Embryonic facial prominence (tissue), 1 donor: Measurements from ENCODE around the gene HEG1.
"Not testable (repeated sequence)": the region's sequence is repeated elsewhere in the genome, so short reads cannot be mapped to it uniquely, and the experiment has no call there.

ENCODE experiments used
- DNase-seq: peaks from one replicate; pipeline ENCODE4 v3.0.0-alpha.2; 2016; ENCODE audit errors: extremely low spot score

HEG1 gene

DNA sequence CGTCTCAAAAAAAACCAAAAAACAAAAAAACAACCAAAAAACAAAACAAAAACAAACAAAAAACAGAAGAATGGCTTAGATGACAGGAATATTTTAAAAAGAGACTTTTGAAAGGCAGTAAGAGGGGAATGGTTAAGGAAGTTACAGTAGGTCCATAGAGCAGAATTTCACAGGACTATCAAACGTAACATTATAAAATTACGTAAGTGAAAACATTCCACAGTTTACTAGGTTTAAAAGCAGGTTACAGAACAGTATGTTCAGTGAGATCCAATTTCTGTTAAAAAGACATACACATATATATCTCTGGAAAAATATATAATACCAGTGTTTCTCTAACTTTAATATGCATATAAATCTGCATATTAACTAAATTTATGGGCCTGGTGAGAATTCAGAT, 71.0 kb downstream of the HEG1 start:
- DNase-seq: no peak

DNA sequence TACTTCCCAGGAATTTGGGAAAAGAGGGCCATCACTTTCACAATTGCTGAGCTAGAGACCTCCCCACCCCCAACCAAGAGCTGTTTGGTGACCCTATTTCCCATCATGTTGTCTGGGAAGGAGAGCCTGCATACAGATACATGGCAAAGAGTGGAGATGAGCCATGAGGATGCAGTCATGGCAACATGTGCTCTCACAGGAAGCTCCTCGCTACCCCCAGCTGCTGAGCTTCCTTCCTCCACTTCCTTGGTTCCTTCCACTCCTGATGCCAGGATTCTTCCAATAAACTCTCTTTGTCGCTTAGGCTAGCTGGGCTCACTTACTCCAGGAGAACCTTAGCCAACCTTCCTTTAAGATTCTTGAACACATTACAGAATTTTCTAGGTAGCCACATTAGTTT, 72.9 kb downstream of the HEG1 start:
- DNase-seq: no peak

DNA sequence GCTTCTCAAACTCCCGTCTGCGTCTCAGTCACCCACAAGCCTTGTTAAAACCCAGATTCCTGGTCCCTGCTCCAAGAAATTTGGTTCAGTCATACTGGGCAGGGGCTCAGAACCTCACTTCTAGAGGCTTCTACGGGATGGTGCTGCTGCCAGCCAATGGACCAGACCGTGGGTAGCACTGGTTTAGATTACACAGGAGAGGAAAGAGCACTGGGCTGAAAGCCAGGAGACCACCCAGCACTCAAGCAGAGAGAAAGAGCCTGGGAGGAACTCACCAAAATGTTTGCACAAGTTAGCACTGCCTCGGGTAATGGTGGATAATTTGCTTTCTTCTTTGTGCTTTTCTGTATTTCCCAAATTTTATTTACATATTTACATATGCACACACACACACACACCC, 74.3 kb downstream of the HEG1 start:
- peak; percentile 24 for DNase-seq

DNA sequence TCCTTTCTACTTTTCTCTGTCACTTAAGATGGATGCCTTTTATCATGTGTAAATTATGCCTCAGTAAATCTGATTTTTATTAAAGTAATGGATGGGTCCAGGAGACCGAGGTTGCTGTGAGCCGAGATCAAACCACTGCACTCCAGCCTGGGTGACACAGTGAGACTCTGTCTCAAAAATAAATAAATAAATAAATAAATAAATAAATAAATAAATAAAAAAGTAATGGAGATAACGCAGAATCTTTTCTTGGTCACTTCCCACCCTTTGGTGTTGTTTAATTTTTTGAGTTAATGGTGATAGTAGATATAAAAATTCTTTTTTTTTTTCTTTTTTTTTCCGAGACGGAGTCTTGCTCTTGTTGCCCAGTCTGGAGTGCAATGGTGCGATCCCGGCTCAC, 77.2 kb downstream of the HEG1 start:
- DNase-seq: no peak

DNA sequence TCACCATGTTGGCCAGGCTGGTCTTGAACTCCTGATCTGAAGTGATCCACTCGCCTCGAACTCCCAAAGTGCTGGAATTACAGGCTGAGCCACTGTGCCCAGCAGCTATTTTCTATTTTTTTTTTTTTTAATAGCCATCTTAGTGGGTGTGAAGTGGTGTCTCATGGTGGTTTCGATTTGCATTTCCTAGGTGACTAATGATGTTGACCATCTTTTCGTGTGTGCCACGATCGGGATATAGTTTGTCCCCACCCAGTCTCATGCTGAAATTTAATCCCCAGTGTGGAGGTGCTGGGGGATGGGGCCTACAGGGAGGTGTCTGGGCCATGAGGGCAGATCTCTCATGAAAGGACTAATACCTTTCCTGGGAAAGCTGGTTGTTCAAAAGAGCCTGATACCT, 79.4 kb downstream of the HEG1 start:
- DNase-seq: no peak

DNA sequence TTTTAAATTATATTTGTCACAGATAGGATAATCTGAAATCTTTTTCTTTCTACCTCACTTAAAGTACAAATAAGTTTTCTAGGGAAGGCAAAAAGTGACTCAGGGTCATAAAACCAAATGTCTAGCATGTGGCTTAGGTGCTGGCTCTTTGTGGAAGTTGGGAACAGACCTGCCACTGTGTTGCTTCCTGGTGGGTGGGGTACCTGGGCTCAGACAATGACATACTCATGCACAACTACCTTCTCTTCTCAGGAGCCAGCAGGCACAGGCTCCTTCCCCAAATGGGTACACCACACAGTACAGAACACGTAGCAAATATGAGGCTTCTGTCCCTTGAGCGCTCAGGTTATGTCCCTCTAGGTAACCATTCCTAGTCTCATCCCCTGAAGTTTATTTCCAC, 81.1 kb downstream of the HEG1 start:
- DNase-seq: no peak

DNA sequence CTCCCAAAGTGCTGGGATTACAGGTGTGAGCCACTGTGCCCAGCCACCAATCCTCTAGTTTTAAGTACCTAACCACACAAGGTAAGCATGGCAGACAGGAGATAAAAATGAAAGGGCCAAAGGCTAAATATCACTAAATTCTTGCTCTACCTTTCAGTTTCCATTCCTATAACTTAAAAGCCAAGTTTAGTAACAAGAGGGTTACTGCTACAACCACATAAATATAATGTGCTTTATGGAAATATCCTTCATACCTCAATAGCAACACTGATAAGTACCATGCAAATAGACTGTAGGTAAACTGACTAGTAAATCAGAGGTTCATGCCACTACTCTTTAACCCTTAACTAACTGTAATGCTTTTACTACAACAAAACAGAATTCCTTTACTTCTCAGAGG, 82.5 kb downstream of the HEG1 start:
- DNase-seq: no peak

DNA sequence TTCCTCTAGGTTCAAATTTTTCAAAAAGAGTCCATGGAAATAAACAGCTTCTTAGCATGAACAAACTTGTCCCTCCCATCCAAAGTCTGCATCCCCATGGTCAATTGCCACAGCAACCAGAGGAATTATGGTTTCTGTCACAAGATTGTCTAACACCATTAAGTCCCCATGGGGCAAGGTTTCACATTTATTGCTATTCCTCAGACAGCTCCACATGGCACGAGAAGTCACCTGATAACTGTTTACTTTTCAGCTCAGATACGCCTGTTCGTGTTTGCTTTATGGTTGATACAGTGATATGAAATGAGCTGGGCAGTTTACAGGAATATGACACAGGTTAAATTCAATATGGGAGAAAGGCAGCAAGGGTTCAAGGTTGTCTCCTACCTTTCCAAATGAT, 83.3 kb downstream of the HEG1 start:
- no peak for DNase-seq

DNA sequence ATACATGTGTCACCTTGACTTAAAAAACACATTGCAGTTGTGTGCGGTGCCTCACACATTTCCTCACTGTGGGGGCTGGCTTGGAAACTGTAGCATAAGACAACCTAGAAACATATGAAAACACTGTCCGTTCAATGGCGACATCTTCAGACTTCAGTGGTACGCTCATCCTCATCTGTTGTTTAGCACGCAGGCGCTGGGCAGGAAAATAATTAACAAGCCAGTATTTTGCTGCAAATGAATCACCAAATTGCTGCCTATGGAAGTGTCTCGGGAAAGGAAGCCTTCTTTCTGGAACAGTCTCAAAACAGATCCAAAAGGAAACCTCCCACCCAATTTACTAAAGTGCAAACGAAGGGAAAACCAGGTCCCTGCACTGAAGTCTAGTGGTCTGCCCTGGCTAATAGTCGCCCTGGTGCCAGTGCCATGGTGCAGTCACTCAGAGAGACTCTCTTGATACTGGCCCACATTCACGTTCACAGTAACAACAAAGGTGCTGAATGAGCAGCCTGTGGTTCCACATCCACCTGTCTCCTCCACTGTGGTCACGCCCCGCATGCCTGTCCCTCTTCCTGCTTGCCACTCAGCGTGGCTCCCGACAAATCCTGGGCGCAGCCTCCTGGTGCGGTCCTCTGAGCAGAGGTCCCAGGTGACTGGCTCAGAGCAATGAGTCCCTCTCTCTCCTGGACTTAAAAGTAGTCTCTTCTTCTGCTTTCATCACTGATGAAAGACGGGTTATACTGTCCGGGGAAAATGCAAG, 85.7 kb downstream of the HEG1 start:
- DNase-seq: no peak

DNA sequence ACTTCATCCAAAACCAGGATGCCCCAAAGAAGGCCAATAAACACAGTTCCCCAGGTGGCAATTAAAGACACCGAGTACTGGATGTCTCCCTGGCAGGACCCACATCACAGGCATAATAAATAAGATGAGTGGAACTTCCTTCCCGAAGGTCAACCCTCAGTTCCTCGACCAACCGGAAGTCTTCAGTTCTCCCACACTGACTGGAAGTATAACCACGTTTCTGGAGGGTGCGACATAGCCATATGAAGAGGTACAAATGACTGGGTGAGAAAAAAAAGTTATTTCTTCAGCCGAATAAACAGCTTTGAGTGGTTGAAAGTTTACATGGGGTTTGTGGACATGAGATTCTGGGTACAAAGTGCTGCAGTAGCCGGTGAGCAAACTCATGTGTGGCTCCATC, 86.6 kb downstream of the HEG1 start:
- DNase-seq: no peak

DNA sequence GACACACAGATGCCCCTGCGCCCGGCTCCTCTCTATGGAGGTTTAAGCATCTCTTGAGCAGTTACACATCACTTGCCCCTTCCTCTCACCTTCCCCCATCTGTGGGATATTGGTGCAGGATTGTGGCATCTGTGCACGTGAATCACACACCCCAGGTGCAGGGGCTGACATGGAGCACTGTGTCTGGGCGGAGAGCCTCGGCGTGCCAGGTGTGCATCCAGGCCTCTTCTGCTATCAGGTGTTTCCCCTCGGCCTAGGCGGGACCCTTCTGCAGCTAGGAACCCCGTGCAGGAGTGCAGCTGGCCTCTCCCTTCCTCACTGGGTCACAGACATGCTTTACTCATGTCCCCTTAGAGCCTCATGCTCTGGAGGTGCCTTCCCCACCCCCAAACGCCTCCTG, 87.8 kb downstream of the HEG1 start:
- DNase-seq: no peak

DNA sequence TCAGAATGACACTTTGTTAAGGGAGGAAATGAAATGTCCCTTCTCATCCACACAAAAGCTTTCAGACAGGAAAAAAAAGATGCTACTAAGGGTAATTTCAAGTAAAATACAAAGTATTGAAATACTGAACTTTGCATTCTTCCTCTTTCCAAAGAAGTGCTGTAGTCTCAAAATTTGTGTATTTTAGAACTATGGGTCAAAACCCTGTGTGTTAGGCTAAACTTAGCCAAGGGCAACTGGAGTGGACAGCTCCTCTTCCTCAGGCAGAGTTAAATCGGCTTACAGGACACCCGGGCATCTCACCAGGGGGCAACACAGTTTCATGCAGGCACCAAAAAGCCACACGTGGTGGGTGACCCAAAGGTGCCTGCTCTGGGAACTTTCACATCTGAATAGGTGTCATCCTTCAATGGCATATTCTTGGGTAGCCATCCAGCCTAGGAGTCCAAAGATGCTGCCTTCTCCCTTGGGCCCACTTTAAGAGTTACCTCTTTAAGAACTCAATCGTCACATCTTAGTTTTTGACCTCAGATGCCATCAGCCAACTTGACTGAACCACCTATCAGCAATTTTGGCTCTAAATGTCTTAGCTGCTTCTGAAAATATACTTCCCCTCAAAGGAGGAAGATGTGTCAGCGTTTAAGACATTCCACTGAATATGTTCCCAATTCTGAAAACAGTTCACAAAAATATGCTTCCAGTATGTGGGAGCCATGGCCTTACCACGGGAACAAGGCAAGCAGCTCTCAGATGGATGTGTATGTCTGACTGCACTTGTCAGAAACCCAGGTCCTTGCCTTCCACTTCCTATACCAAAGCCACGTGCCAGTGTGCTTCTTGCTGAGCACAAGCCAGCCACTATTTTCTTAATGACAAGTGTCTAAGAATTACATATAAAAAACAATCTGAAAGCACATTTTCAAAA, 89.0 kb downstream of the HEG1 start:
- no peak for DNase-seq

DNA sequence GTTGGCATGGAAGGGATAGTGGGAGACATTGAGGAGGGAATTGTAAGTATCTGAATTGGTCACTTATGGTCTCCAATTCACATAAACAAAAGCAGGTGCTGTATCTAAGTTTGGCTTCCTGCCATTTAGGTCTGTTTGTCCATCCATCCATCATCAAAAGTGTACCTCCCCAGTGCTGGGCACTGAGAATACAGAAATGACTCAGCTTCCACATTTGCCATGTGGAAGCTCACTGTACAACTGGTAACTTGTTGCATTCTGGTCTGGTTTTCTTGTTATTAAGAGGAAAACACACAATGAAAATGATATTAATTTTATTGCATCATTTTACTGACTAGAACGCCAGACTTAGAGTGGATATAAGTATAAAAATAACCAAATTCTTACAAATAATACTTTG, 90.4 kb downstream of the HEG1 start:
- DNase-seq: no peak

DNA sequence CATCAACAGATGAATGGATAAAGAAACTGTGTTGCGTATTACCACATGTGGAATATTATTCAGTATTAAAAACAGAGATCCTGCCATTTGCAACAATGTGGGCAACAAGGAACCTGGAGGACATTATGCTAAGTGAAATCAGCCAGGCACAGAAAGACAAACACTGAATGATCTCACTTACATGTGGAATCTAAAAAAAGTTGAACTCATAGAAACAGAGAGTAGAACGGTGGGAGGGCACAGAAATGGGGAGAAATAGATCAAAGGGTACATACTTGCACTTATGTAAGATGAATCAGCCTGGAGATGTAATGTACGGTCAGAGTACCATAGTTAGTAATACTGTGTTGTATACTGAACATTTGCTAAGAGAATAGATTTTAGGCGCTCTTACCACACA, 91.4 kb downstream of the HEG1 start:
- DNase-seq: no peak

DNA sequence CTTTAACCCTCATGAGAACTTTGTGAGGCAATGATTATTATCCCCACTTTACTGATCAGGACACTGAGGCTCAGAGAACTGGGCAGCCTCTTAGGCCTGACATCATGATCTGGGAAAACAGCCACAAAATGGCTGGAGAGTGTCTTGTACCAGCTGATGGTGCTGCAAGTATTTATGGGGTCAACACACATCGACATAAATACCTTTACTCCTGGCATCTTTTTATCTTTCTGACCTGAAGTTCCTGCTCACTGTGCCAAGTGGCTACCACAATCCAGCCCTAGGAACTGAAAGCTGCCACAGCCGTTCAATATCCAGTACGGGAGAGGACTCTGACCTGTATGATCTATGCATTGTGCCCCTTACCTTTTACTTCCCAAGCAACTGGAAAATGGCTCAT, 92.0 kb downstream of the HEG1 start:
- DNase-seq: no peak

DNA sequence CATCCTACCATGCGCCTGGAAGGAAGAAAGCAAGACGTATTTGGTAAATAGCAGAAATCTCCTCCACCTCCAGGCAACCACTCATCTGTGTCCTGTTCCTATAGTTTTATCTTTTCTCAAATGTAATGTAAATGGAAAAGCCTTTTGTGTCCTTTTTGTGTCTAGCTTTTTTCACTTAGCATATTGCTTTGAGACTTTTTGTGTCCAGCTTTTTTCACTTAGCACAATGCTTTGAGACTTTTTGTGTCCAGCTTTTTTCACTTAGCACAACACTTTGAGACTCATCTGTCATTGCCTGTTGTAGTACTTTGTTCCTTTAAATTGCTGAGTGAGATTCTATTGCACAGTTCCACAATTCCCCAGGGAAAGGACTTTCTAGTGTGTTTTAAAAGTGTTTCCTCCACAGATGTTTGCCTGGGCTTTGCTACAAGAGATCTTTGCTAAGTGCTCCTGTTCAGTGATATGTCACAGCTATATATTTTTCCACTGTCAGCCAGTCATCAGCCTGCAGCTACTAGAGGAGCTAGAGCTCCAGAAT, 93.3 kb downstream of the HEG1 start:
- no peak for DNase-seq

DNA sequence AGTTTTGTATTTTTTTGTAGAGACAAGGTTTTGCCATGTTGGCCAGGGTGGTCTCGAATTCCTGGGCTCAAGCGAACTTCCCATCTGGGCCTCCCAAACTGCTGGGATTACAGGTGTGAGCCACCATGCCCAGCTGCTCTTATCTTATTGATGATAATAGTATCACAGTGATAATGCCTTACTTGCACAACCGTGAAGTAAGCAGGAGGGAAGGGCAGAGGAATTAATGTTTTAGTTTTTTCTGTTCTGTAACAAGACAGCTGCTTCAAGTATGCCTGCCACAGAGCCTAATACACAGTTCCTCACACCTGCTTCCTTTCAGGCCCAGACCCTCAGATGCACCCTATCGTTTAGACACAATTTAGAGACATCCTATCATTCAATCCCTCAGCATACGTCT, 95.1 kb downstream of the HEG1 start:
- DNase-seq: no peak

DNA sequence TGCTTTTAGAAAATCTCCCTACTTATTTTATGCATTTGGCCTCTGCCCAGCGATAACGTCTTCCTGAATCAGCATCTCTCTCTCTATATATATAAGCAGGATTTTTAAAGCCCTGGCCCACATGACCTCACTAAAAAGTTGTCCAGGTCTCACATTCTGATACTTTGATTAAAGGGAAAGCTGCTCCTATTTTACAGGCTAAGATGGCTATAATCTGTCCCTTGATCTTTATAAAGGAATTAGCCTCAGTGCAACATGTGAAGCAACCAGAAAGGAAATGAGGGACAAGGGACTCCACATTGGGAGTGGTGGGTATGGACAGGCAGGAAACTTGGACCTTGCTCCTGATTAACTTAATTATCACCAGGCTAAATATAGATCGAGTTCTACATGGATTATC, 95.7 kb downstream of the HEG1 start:
- no peak for DNase-seq

DNA sequence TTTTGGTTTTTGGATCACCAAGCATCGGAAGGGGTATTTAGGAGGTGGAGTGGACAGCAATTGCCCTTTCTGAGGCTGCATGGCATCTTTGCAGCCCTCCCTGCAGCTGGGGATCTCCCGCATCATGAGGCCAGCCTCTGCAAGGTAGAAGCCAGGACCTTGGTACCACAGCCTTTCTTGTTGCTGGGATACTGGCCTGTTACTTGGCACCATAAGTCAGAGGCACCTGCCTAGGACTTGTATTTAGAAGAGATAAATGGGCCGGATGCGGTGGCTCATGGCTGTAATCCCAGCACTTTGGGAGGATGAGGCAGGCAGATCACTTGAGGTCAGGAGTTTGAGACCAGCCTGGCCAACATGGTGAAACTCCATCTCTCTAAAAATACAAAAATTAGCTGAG, 97.8 kb downstream of the HEG1 start:
- not testable (repeated sequence) for DNase-seq

DNA sequence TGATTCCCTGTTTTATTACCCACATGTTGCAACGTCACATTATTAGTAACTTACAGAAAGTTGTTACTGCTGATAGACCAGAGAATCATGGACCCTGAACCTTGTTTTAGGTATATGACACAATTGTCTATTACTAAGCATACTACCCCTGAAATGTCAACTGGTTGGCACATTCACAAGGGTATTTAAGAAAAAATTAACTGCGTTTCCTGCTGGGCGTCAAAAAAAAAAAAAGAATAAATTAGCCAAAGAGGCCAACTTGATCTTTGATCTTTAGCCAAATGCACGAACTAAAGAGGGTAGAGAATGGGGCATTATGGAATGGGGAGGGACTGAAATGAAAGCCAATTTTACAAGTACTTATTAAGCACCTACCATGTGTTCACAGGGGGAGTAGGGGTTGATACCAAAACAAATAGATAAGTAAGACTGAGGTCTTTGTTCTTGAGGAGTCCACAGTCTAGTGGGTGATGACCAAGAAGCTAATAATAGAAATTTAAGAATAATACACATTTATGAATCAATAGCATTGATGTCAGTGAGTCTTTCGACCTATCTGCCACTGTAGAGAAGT, 103.4 kb downstream of the HEG1 start:
- DNase-seq: no peak

DNA sequence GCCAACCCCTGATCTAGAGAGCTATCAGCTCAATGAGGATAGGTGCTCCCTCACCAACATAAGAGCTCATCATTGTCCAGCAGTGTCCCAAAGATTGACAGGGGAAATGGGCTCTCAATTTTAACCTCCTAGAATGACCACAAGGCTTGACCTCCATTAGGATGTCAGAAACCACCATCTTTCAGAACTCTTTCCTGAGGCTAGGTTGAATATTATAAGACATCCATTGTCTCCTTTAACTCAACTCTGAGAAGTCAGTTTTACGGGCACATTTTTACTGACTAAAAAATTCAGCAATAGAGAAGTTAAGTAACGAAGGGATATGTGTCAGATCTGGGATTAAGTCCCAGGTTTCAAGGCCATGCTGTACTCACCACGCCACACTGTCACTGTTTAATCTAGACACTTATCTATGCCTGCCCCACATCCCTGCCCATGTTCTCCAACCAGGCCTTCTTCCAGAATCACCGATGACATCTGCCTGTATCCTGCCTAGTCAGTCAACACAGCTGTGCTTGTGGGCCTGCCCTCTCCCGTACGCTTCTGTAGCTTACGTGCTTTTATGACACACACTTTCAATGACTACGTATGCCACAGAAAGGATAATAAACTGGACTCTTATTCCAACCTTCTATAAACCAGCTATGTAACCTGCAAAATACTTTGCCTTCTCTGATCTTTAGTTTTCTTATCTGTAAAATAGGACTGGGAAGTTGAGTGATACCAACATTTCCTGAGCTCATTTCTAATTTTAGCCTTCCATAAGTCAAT, 104.1 kb downstream of the HEG1 start:
- DNase-seq: no peak

DNA sequence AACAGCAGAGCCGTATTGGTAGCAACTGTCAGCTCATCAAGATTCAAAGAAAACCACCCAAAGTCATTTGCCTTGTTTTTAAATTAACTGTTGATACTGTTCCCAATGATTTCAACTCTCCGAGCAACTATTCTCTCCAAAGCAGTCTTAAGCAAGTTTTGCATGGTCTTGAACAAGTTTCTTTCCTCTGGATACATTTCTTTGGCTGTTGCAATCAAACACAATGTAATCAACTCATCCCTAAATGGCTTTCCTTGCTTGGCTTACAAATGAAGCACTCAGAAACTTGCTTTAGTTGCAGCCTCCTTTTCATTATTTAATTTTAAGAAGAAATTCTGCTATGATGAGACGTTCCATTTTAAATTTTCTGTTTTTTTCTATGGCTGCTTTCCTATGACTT, 105.8 kb downstream of the HEG1 start:
- DNase-seq: no peak
